Natural killer cell (primary cell): ENCODE data around the gene RNF150. TPM values are rescaled to one million over a fixed set of nuclear protein-coding genes. Genes with fewer than 3 reads are reported as not detected.

Experiments
- ATAC-seq, 3 donors: fragments of 150-1000 bp in 2 of 3; fragments of 200-7000 bp in 1 of 3; cut with Tn5 transposase; 1 replicate in 1 of 3; 2 replicates in 2 of 3; pipeline ENCODE4 v1.10.0; 2021; ENCODE audit warnings: mild to moderate bottlenecking in 2 of 3, moderate library complexity in 2 of 3
- DNase-seq, 2 donors: peaks; one replicate each; pipeline versions ENCODE4 v3.0.0 to v3.0.0-alpha.2; 2013 to 2021; ENCODE audit warnings: mixed read lengths in 1 of 2
- H3K27ac ChIP-seq: one replicate; pipeline ENCODE4 v1.5.1; 2013; ENCODE audit warnings: mild to moderate bottlenecking, low read length
- H3K27me3 ChIP-seq: one replicate; pipeline ENCODE4 v1.6.1; 2013; ENCODE audit warnings: low read length; ENCODE audit not compliant: control insufficient read depth, insufficient read depth
- H3K36me3 ChIP-seq: one replicate; pipeline ENCODE4 v1.6.1; 2013; ENCODE audit warnings: low read length; ENCODE audit not compliant: control insufficient read depth, insufficient read depth
- H3K4me1 ChIP-seq: one replicate; pipeline ENCODE4 v1.6.1; 2013; ENCODE audit warnings: low read length; ENCODE audit not compliant: control insufficient read depth, insufficient read depth
- H3K4me3 ChIP-seq: one replicate; pipeline ENCODE4 v1.5.1; 2013; ENCODE audit warnings: low read length
- H3K9me3 ChIP-seq: one replicate; pipeline ENCODE4 v1.6.1; 2013; ENCODE audit warnings: low read length; ENCODE audit not compliant: control insufficient read depth, insufficient read depth
- H3K27ac Mint-ChIP-seq, 2 donors: one replicate each; pipeline ENCODE4 v1.8.0; 2022; ENCODE audit warnings: mild to moderate bottlenecking in 2 of 2, mixed read lengths in 2 of 2, moderate library complexity in 1 of 2
- H3K27me3 Mint-ChIP-seq, 2 donors: one replicate each; pipeline ENCODE4 v1.8.0; 2022; ENCODE audit warnings: low read depth in 2 of 2, mixed read lengths in 2 of 2
- H3K36me3 Mint-ChIP-seq: one replicate; pipeline ENCODE4 v1.8.0; 2022; ENCODE audit warnings: mixed read lengths
- H3K4me1 Mint-ChIP-seq, 2 donors: one replicate each; pipeline ENCODE4 v1.8.0; 2022; ENCODE audit warnings: mixed read lengths in 2 of 2
- H3K4me3 Mint-ChIP-seq: one replicate; pipeline ENCODE4 v1.8.0; 2022; ENCODE audit warnings: mild to moderate bottlenecking, moderate library complexity, mixed read lengths
- H3K9me3 Mint-ChIP-seq, 2 donors: one replicate each; pipeline ENCODE4 v1.8.0; 2022; ENCODE audit warnings: mixed read lengths in 2 of 2
- CTCF ChIP-seq: fragments of 200-600 bp; IDR thresholded peaks from one replicate; pipeline ENCODE4 v1.8.0; 2022; ENCODE audit warnings: antibody characterized with exemption
- WGBS: methylation state at CpG from one replicate; pipeline ENCODE4 v1.1.7; 2013; ENCODE audit warnings: missing lambda C conversion rate; ENCODE audit not compliant: insufficient coverage; 5-methylcytosine and 5-hydroxymethylcytosine counted together
- intact Hi-C: fragments of 100-400 bp; cut with micrococcal nuclease; formaldehyde crosslinking; loops from one replicate; pipeline ENCODE4 v1.14.2; 2022
- total RNA-seq, 4 donors: library from RNA; stranded (reverse); fragments of 120-200 nt in 1 of 4; gene quantifications; one replicate each; pipeline versions ENCODE4 v1.2.3 to v1.2.4, GENCODE V29; 2013 to 2022

RNF150 gene
- total RNA-seq, 3 donors from 2014 or later (not counting 1 experiment from before 2014, with no cell fraction given): 0.09 TPM; not detected in 2

- Mint-ChIP-seq H3K27me3 (peaks cover 46 to 83% of the 10 kb centered on the region in 2 donors), H3K9me3 (peaks cover 0 to 4% of the 10 kb centered on the region in 2 donors), H3K4me1 (peaks cover 6% of the 10 kb centered on the region in 2 donors), H3K4me3 (peak overlapping the region; percentile 37), H3K27ac (no peak overlapping the region), H3K36me3 (no peaks in the 10 kb centered on the region)
- Histone ChIP-seq H3K4me3 (no peak overlapping the region), H3K36me3 (no peaks in the 10 kb centered on the region), H3K27me3 (peaks cover 24% of the 10 kb centered on the region), H3K9me3 (no peaks in the 10 kb centered on the region), H3K4me1 (peaks cover 11% of the 10 kb centered on the region), H3K27ac (no peak overlapping the region)
- intact Hi-C loops: no loop called here
- 3% methylated on average over 64 of the region's 64 CpGs for WGBS
- no peak for TF ChIP-seq CTCF
- no peak for DNase-seq
- no peak for ATAC-seq
These were observed 1.1 kb downstream of the RNF150 start for GRCh38 chr4:141132072-141132708.

- ATAC-seq: no peak
- peaks cover 42 to 78% of the 10 kb centered on the region in 2 donors for H3K27me3 Mint-ChIP-seq
- peaks cover 6% of the 10 kb centered on the region in 2 donors for H3K4me1 Mint-ChIP-seq
- peak overlapping the region; percentile 37 for H3K4me3 Mint-ChIP-seq
- DNase-seq: no peak
- no peak overlapping the region for H3K27ac Mint-ChIP-seq
- no peak overlapping the region for H3K27ac ChIP-seq
- H3K4me1 ChIP-seq: peaks cover 11% of the 10 kb centered on the region
- no peak overlapping the region for H3K4me3 ChIP-seq
- peaks cover 0 to 2% of the 10 kb centered on the region in 2 donors for H3K9me3 Mint-ChIP-seq
- H3K27me3 ChIP-seq: peaks cover 22% of the 10 kb centered on the region
- H3K36me3 Mint-ChIP-seq: no peaks in the 10 kb centered on the region
- intact Hi-C loops: no loop called here
- H3K36me3 ChIP-seq: no peaks in the 10 kb centered on the region
- 15% methylated on average over 8 of the region's 8 CpGs for WGBS
- TF ChIP-seq CTCF: no peak
- no peaks in the 10 kb centered on the region for H3K9me3 ChIP-seq
These were observed 1.6 kb downstream of the RNF150 start for GRCh38 chr4:141131723-141132071.

GRCh38 chr4:141130947-141131605 is 2.2 kb downstream of the RNF150 start:
- intact Hi-C loops: no loop called here
- no peak overlapping the region for H3K4me3 Mint-ChIP-seq

More at GRCh38 chr4:141130947-141131605, 2.2 kb downstream of the RNF150 start:
- H3K27ac Mint-ChIP-seq: no peak overlapping the region
- WGBS: 100% methylated on average over 4 of the region's 6 CpGs
- H3K9me3 ChIP-seq: no peaks in the 10 kb centered on the region
- no peaks in the 10 kb centered on the region for H3K36me3 Mint-ChIP-seq
- no peak overlapping the region for H3K4me3 ChIP-seq
- DNase-seq (no peak), ATAC-seq (no peak)
- H3K4me1 Mint-ChIP-seq: peaks cover 6% of the 10 kb centered on the region in 2 donors
- peaks cover 40 to 73% of the 10 kb centered on the region in 2 donors for H3K27me3 Mint-ChIP-seq
- H3K27ac ChIP-seq: no peak overlapping the region
- H3K4me1 ChIP-seq: peaks cover 11% of the 10 kb centered on the region
- no peak for TF ChIP-seq CTCF
- H3K27me3 ChIP-seq: peaks cover 22% of the 10 kb centered on the region
- no peaks in the 10 kb centered on the region for H3K36me3 ChIP-seq
- H3K9me3 Mint-ChIP-seq: peaks cover 0 to 2% of the 10 kb centered on the region in 2 donors
